HG03066 (cell line): ENCODE results near the gene LMCD1.

ENCODE experiments used
- ATAC-seq: cut with Tn5 transposase; IDR thresholded peaks from one replicate; pipeline ENCODE4 v1.9.1; 2021; ENCODE audit warnings: low read depth; ENCODE audit not compliant: unreplicated experiment

LMCD1 gene, protein sequence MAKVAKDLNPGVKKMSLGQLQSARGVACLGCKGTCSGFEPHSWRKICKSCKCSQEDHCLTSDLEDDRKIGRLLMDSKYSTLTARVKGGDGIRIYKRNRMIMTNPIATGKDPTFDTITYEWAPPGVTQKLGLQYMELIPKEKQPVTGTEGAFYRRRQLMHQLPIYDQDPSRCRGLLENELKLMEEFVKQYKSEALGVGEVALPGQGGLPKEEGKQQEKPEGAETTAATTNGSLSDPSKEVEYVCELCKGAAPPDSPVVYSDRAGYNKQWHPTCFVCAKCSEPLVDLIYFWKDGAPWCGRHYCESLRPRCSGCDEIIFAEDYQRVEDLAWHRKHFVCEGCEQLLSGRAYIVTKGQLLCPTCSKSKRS

DNA sequence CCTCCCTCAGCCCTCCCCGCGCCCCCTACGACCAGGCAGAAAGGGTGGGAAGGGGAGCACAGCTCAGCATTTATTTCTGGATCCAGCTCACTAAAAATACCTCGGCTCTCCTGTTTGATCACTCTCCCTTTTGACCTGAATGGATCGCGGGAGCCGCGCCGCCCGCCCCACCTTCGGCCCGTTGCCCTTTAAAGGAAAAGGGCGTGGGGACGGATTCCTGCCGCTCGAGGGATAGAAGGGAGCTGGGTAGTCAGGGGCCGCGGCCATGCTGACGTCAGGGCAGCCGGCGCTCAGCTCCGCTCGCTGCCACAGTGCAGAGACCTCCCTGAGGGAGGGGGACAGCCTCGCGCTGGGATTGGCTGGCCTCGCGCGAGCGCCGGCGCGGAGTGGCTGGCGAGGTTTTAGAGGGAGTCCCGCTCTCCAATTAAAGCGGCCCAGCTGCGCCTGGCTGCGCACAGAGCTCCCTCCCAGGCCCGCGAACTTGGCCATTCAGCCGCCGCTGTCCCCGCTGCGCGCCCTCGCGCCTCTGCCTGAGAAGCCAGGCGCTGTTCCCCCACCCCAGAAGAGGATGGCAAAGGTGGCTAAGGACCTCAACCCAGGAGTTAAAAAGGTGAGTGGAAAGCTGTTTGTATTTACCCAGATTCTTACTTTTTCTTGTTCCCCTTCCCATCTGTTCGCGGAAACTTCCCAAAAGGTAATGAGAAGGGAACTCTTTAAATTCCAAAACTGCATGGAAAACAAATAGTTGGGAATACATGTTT, at the start of gene LMCD1:
Gene LMCD1 (plus strand): TSS at position 453 of the 761 bp plus-strand sequence. CDS start 116 bp downstream, at position 569.
- peak; percentile 85 for ATAC-seq

GRCh38 chr3:8452112-8452511, 49.5 kb upstream of the LMCD1 start:
- ATAC-seq = no peak

DNA sequence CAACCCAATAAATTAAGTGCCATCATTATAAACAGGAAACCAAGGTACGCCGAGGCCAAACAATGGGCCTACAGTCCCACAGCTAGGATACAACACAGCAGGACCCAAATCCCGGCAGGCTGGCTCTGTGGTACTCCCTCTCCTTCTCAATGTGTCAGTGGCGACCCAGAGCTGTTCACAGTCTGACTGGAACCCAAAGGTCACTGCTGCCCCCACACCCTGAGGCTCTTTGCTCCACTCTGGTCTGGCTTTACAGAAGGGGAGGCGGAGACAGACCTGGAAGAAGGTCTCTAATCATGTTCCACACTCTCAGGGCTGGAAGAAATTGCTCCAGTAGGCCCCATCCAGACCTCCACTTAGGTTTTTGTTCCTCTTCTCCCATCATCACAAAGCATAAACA, 48.5 kb upstream of the LMCD1 start:
- ATAC-seq = no peak

GRCh38 chr3:8455526-8456411, 45.9 kb upstream of the LMCD1 start:
- no peak for ATAC-seq

DNA sequence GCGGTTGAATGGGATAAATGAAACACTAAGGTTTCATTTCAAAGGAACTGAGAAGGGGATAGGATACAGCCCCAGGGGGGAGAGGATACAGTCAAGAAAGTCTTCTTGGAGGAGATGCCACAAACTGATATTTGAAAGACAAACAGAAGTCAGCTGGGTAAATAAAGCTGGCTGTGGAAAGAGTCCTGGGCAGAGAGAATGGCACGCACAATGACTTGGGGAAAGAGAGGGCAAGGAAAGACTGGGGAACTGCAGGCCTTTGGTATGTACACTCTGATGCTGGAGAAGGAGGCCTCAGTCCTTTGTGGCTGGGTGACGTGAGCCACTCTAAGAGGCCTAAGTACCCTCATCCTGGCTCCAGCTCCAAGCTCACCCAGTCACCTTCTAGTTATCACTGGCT, 45.2 kb upstream of the LMCD1 start:
- no peak for ATAC-seq

DNA sequence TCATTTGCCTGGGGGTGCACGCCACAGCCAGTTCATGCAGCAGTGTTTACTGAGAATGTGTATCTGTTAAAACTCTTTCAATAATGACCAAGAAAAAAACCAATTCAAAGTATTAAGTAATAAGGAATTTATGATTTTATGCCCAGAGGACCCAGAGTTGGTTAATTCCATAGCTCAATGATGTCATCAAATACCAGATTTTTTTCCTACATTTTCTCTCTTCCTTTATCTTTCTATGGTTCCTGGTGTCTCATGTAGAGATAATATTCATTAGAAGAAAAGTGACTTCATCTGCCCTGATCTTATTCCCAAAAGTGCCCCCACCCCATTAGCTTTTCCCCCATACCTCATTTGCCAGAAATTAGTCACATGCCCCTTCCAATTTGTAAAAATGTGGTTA, 44.6 kb upstream of the LMCD1 start:
- no peak for ATAC-seq

GRCh38 chr3:8458238-8458661, 43.4 kb upstream of the LMCD1 start:
- no peak for ATAC-seq

DNA sequence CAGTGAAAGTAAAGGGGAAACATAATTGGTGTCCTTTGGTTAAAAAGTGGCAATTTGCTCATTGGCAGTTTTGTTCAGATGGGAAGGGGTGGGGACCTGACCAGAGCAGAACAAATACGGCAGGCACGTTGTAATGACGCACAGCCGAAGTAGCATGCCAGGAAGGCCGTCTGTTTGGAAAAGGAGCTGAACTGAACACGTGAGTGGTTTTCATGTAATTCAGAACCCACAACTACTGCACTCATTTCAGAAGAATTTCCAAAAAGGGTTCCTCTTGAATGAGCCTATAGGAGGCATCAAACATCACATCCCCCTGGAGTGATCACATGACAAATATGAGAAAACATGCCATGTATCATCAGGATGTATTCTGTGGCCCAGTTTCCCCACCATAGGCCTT, 42.9 kb upstream of the LMCD1 start:
- ATAC-seq = no peak

- no peak for ATAC-seq
These were observed 41.4 kb upstream of the LMCD1 start for GRCh38 chr3:8460050-8460708.

DNA sequence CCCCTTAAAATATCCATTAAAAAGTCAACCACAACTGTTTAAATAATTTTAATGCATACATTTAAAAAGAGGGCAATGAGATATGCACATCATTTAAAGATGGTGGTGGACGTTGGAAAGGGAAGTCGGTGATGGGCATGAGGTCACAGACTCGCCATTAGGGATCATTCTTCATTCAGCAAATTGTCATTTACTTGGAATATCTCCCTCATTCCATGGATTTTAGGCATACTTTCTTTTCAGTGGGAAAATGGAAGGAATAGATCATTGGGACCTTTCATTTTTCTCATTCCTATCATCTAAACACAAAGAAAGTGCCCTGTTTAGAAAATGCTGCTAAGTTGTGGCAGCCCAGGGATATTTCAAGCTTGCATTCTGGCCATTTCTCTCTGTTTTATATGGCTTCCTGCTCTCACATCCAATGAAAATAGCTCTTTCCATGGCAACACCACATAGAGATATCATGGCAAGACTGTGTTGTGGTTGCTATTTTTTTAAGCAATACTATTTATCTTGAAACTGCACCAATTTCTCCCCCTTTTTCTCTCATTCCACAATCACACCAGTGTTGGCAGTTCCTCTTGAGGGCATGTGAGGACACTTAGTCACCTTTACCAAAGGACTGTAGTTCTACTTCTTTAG, 40.7 kb upstream of the LMCD1 start:
- ATAC-seq = no peak

- ATAC-seq = no peak
These were observed 37.0 kb upstream of the LMCD1 start for GRCh38 chr3:8464668-8465067.

GRCh38 chr3:8466526-8466925, 35.1 kb upstream of the LMCD1 start:
- no peak for ATAC-seq

- ATAC-seq = no peak
These were observed 30.8 kb upstream of the LMCD1 start for GRCh38 chr3:8470801-8471200.

GRCh38 chr3:8472549-8472948, 29.1 kb upstream of the LMCD1 start:
- ATAC-seq = no peak

GRCh38 chr3:8473029-8473428, 28.6 kb upstream of the LMCD1 start:
- no peak for ATAC-seq

DNA sequence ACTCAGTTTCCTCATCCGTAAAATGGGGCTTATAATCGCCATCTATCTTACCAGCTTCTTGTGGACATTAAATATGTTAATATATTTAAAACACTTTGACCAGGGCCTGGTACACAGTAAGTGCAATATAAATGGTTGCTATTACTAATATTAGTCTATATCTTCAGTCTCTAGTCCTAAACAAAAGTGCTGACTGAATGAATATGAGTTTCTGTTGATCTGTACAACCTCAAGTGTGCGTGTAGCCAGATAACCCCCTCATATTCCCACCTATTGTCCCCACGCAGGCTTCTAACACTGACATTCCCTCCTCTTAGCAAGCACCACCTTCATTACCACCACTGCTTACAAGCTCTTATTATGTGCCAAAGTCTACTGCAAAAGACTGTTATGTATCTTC, 27.6 kb upstream of the LMCD1 start:
- ATAC-seq = no peak

DNA sequence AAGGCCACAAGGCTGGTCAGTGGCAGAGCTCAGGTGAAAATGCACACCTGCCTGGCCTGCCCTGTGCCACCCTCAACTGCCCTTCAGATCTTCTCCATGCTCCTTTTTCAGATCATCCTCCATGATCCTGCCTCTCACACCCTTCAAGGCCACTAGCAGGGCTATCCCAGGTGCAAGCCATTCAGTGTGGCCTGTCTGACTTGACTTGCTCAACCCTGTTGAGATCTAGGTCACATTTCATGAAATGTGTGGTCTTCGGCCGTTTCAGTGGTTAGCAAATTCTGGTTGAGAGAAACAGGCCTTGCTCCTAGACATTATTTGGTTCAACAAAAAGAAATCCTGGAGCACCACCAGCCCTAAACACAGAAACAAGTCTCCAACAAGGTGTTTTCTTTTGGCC, 26.6 kb upstream of the LMCD1 start:
- ATAC-seq = no peak

DNA sequence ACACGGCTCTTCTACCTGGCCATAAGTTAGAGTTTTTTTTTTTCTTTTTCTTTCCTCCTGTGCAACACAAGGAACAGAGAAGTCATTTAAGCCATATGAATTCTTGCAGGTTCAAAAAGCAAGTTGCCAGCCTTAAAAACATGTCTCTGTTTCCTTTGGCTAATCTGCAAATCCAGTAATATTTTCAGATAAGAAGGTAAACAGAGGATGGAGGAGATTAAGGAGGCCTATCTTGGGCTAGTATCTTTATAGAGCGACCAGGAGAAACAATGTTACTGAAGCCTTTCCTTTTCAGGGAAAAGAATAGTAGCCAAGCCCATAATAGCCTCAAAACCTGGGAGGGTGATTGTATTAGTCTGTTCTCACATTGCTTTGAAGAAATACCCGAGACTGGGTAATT, 20.9 kb upstream of the LMCD1 start:
- ATAC-seq = no peak

DNA sequence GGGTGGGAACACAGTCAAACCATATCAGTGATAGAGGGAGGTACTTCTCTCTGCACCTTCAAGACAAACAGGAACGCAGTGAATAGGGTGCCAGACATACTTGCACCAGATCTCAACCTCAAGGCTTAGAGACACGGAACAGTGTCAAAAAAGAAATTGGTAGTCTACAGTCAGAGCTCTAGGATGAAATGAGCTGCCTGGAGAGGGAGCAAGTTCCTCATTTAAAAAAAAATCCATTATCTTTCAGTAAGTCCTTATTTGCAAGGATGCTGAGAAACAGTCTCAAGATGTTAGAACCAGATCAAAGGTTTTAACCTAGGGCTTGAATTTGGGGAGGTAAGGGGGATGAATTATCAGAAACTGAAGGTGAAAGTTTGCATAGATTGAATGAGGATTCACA, 20.2 kb upstream of the LMCD1 start:
- ATAC-seq = no peak

DNA sequence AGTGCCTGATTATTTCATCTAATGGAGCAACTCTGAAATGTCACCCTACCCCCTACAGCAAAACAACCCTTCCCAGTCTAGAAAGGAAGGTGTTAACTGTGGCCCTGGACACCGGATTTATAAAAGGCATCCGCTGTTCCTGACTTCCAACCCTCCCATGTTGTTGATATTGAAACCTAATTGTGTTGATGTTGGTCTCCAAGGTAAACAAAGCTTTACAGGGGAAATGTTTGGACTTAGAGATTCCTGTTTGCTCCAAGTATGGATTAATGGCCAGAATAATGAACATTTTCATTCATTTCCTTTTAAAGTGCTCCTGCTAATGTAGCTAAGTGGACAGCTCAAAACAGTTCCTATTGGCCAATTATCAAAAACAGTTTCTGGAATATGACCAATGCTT, 19.4 kb upstream of the LMCD1 start:
- ATAC-seq = no peak
